GM12891 (cell line): ENCODE measurements around the gene LST1.
"Not testable (repeated sequence)": the region's sequence is repeated elsewhere in the genome, so short reads cannot be mapped to it uniquely, and the experiment has no call there.

Source experiments
- DNase-seq: peaks from one replicate; pipeline ENCODE4 v3.0.0; 2011; ENCODE audit warnings: low spot score; ENCODE audit not compliant: insufficient read length
- FAIRE-seq: peaks from 2 replicates; lab custom pipeline; 2011; peaks lifted over from hg19 to GRCh38; lab: Jason Lieb, UNC
- PAX5 ChIP-seq: IDR thresholded peaks from 2 replicates; pipeline ENCODE4 v1.6.1; 2011; ENCODE audit warnings: low read length, moderate library complexity, mild to moderate bottlenecking; ENCODE audit not compliant: insufficient read depth, severe bottlenecking
- POLR2A ChIP-seq: IDR thresholded peaks from 2 replicates; pipeline ENCODE4 v1.6.1; 2011; ENCODE audit warnings: low read depth, low read length, control low read depth
- POLR2AphosphoS5 ChIP-seq: IDR thresholded peaks from 2 replicates; pipeline ENCODE4 v1.6.1; 2011; ENCODE audit warnings: low read depth, low read length, control low read depth
- POU2F2 ChIP-seq: IDR thresholded peaks from 2 replicates; pipeline ENCODE4 v1.6.1; 2011; ENCODE audit warnings: low read depth, mild to moderate bottlenecking, control low read depth, low read length, moderate library complexity
- SPI1 ChIP-seq: IDR thresholded peaks from 2 replicates; pipeline ENCODE4 v1.6.1; 2011; ENCODE audit warnings: low read depth, low read length, control low read depth
- TAF1 ChIP-seq: IDR thresholded peaks from 2 replicates; pipeline ENCODE4 v1.6.1; 2011; ENCODE audit warnings: low read depth, low read length, control low read depth

The LST1 gene

DNA sequence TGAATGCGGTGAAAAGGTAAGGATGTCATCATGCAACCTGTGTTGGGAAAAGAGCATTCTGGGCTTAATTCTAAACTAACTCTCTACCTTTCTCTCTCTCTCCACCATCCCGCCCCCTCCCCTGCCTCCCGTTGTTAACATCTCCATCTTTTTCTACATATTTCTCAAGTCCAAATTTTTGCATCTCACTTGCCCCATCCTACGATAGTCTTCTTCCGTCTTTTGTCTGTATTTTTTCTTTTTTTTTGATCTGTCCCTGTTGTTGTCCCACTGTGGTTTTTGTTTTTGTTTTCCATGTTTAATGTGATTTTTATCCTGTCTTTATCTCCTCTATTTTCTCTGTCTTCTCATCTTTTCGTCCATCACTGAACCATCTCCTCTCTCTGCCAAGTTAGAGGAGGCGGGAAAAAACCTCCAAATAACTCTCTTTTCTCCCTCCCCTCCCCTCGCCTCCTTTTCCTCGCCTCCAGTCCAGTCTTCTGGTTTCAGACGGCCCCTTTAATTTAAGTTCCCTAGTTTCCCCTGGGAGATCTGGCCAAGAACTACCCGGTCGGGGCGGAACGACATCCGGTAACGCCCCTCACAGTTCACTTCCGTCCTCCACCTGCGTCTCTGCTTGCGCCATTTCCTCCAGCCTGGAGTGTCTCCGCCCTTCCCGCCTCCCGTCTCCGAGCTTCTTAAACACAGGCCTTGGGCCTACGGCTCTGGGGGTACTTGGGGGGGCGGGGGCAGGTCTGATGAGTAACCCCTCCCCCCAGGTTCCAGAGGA is 38.9 kb upstream of the LST1 start, which contains the start of gene NFKBIL1:
Gene NFKBIL1 (plus strand): TSS at position 651 of the 769 bp plus-strand sequence. CDS start 87 bp downstream, at position 738.
- DNase-seq (peak; percentile 67), FAIRE-seq (peak; percentile 92)
- TF ChIP-seq POLR2A = 0 out of 2 replicates have a peak, but pooled peaks have one; percentile 39
- TF ChIP-seq POLR2AphosphoS5 = peak; percentile 49; the same call in 1 of the 2 replicates
- peak; percentile 30; the same call in 1 of the 2 replicates for TF ChIP-seq TAF1
- peak; percentile 72 for TF ChIP-seq SPI1
- no peak for TF ChIP-seq PAX5
- TF ChIP-seq POU2F2 = peak; percentile 34; the same call in 1 of the 2 replicates

DNA sequence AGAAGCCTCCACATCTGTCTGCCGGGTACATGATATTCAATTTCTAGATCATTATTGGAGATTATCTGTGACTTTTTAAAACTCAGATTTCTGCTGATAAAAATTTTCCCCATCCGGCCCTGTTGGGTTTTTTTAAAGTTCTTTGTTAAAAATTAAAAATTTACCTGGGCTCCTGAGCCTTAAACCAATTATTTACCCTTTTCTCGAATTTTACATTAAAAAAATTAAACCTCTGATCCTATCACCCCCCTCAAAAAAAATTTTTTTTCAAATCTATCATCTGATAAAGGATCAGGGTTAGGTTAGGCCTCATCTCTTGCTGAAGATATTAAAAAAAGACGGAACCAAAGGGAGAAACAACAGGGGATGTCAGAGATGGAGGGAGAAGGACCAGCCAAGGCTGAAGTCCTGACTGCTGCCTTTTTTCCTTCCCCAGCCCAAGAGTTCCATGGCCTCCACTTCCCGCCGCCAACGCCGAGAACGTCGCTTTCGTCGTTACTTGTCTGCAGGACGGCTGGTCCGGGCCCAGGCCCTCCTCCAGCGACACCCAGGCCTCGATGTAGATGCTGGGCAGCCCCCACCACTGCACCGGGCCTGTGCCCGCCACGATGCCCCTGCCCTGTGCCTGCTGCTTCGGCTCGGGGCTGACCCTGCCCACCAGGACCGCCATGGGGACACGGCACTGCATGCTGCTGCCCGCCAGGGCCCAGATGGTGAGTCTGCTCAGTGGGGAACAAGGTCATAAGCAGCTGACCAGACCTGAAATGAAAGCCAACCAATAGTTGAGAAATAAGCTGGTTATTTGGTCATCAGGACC is 38.1 kb upstream of the LST1 start:
- TF ChIP-seq TAF1 = no peak
- no peak for TF ChIP-seq PAX5
- no peak for TF ChIP-seq SPI1
- no peak for TF ChIP-seq POLR2AphosphoS5
- TF ChIP-seq POU2F2 = no peak
- TF ChIP-seq POLR2A = no peak
- FAIRE-seq (no peak), DNase-seq (no peak)

DNA sequence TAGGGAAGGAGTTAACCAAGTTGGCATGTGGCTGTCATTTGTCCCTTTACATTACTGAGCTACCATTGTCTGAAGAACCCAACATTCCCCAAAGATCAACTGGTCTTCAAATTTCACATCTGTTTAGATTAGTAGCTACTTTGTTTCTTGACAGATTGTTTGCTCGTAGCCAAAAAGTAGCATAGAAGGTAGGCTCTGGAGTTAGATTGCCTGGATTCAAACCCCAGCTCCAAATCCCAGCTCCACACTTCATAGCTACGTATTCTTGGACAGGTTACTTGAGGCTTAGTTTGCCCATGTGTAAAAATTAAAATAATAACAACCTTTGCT is 37.6 kb upstream of the LST1 start:
- DNase-seq (no peak), FAIRE-seq (no peak)
- TF ChIP-seq PAX5 (no peak), POLR2A (no peak), TAF1 (no peak), POLR2AphosphoS5 (no peak), SPI1 (no peak), POU2F2 (no peak)

DNA sequence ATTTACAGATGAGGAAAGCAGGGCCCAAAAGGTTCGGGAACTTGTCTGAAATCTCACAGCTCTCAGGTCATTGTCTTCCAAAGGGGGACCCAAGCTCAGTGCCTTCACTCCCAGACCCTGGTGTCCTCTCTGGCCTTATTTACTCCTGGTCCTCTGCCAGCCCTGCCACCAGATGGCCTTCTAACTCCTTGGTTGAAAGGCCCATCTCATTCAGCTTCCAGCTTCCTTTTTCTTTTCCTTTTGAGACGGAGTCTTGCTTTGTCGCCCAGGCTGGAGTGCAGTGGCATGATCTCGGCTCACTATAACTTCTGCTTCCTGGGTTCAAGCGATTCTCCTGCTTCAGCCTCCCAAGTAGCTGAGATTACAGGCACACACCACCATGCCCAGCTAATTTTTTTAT is 34.7 kb upstream of the LST1 start:
- not testable (repeated sequence) for DNase-seq
- FAIRE-seq = peak; percentile 81

DNA sequence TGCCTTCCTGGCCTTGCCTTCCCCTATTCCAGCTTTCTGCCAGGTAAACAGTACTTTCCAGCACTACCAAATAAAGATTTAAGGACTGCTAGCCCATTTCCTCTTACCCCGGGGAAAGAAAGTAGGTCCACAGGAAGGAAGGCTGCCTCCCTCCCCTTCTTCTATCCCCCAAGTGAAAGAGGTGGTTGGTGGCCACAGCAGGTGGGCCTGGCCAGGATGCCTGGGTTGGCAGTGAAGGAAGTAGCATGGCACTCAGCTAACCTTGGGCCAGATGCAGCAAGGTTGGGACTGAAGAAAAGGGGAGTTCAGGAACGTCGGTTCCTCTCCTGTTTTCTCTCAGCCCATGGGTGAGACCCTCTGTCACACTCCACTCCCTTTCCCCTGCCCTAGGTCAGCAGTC is 29.8 kb upstream of the LST1 start:
- FAIRE-seq (peak; percentile 80), DNase-seq (no peak)
- TF ChIP-seq PAX5 = no peak
- no peak for TF ChIP-seq POU2F2
- TF ChIP-seq POLR2A = no peak
- TF ChIP-seq SPI1 = no peak
- TF ChIP-seq TAF1 = no peak
- TF ChIP-seq POLR2AphosphoS5 = no peak

DNA sequence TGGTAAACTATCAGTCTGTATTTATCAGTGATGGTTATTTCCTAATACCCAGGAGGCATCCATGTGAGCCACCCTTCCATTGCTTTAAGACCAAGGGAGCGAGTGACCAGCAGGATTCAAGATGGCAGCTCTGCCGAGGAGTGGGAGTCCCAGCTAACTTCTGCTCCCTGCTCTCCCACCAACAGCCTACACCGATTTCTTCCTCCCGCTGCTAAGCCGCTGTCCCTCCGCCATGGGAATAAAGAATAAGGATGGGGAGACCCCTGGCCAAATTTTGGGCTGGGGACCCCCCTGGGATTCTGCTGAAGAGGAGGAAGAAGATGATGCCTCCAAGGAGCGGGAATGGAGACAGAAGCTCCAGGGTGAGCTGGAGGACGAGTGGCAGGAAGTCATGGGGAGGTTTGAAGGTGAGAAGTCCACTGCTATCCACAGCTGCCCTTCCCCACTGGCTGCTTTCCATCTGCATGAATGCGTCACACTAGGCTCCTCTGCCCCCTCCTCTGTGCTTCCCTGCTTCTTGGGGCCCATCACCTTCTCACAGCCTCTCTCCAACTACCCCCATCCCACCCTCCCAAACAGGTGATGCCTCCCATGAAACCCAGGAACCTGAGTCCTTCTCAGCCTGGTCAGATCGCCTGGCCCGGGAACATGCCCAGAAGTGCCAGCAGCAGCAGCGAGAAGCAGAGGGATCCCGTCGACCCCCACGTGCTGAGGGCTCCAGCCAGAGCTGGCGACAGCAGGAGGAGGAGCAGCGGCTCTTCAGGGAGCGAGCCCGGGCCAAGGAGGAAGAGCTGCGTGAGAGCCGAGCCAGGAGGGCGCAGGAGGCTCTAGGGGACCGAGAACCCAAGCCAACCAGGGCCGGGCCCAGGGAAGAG is 28.4 kb upstream of the LST1 start:
- DNase-seq (no peak), FAIRE-seq (no peak)
- TF ChIP-seq TAF1 (no peak), PAX5 (no peak), POU2F2 (no peak), POLR2A (no peak), SPI1 (no peak), POLR2AphosphoS5 (no peak)

DNA sequence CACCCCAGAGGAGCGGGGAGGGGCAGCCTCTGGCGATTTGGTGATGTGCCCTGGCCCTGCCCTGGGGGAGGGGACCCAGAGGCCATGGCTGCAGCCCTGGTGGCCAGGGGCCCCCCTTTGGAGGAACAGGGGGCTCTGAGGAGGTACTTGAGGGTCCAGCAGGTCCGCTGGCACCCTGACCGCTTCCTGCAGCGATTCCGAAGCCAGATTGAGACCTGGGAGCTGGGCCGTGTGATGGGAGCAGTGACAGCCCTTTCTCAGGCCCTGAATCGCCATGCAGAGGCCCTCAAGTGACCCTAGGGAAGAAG is 27.8 kb upstream of the LST1 start:
- FAIRE-seq (no peak), DNase-seq (no peak)
- TF ChIP-seq POLR2A (no peak), POLR2AphosphoS5 (no peak), SPI1 (no peak), POU2F2 (no peak), TAF1 (no peak), PAX5 (no peak)

DNA sequence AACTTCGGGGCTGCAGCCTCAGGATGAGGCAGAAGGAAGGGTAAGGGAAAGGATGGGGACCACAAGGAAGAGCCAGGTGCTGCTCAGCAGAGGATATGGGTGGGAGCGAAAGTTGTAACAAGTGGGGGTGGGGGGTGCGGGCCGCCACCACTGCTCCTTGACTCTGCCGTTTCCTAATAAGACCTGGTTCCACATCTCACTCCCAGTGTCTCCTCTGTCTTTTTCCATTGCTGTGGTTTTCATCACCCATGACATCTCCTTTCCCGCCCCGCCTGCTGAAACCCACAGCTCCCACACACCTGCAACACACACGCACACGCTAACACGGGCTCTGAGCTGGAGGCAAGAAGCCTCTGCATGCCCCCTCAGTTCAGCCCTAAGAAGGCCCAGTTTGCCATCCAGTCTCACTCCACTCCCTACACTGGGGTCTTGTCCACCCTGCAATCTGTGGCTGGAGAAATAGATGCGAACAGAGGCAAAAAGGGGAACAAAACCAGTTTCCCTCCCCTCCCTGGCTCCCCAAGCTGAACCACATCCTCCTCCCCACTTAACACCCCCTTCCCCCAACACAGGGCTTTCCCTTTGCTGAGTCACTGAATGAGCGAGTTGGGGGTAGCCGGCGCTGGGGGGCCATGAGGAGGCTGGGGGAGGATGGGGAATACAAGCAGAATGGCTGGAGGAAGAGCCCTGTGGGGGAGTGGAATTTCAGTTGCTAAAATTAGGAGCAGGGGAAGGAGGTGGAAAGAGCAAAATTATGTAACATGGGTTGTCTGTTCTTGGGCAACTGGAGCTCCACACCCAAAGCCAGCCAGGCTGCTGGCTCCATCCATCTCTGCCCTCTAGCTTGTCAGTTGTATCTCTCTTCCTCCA is 27.2 kb upstream of the LST1 start:
- TF ChIP-seq POU2F2 (peak; percentile 95), TAF1 (peak; percentile 59), SPI1 (peak; percentile 67), POLR2A (peak; percentile 91), POLR2AphosphoS5 (peak; percentile 83), PAX5 (no peak)
- DNase-seq (peak; percentile 71), FAIRE-seq (no peak)

DNA sequence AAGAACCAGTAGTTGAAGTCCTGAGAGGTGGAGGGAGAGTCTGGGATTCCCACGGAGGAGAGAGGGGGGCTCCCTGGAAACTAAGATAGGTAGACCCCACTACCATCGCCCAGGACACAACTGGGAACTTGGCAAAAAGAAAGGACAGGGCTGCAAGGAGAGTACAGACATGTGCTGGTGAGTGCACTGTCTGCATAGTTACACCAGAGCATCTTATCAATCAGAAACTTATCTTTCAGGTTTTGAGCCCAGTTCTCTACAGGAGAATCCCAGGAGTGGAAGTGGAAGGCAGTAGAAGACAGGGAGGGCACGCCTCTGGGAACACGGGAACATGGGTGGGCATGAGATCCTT is 26.5 kb upstream of the LST1 start:
- no peak for DNase-seq
- TF ChIP-seq SPI1 (no peak), POLR2AphosphoS5 (no peak; the same call in 1 of the 2 replicates), PAX5 (no peak), POLR2A (no peak), TAF1 (no peak), POU2F2 (no peak)
- FAIRE-seq = no peak
